ENCODE results near the gene HRAS.

- no peak for TF ChIP-seq CTCF (IDR thresholded peaks at IDR 0.05; ENCODE audit: low read depth, low read length, poor library complexity, severe bottlenecking)
- TF ChIP-seq EZH2phosphoT487 (IDR thresholded peaks at IDR 0.05; ENCODE audit: borderline replicate concordance, low read length) = no peak
These were observed 1.6 kb downstream of the HRAS start for GRCh38 chr11:533586-534395.

Data from DOHH2 (cell line).